ENCODE results near the gene NCAM2.

NCAM2 gene

GRCh38 chr21:21156397-21156796 lies 158.2 kb downstream of the NCAM2 start:
- H3K36me3 Mint-ChIP-seq: no peaks in the 10 kb centered on the region

GRCh38 chr21:21156957-21157356 lies 158.7 kb downstream of the NCAM2 start:
- H3K36me3 Mint-ChIP-seq: no peaks in the 10 kb centered on the region
- H3K27ac Mint-ChIP-seq: no peak overlapping the region
- DNase-seq: no peak
- H3K9me3 Mint-ChIP-seq: no peaks in the 10 kb centered on the region
- H3K4me1 Mint-ChIP-seq: no peaks in the 10 kb centered on the region
- no peak overlapping the region for H3K4me3 Mint-ChIP-seq
- CTCF ChIA-PET: interaction anchor here (0.5 kb wide), 1 partner anchor 545 kb away, joined by 3 read pairs; no protein-coding TSS in a partner anchor
- no peaks in the 10 kb centered on the region for H3K27me3 Mint-ChIP-seq

More at GRCh38 chr21:21156397-21156796, 158.2 kb downstream of the NCAM2 start:
- CTCF ChIA-PET: interaction anchor here (0.5 kb wide), 1 partner anchor 546 kb away, joined by 3 read pairs; no protein-coding TSS in a partner anchor
- Mint-ChIP-seq H3K27ac (no peak overlapping the region), H3K4me1 (no peaks in the 10 kb centered on the region), H3K4me3 (no peak overlapping the region), H3K27me3 (no peaks in the 10 kb centered on the region), H3K9me3 (no peaks in the 10 kb centered on the region)
- DNase-seq: no peak

- Mint-ChIP-seq H3K36me3 (no peaks in the 10 kb centered on the region), H3K4me3 (no peak overlapping the region), H3K27me3 (no peaks in the 10 kb centered on the region), H3K27ac (no peak overlapping the region), H3K4me1 (no peaks in the 10 kb centered on the region), H3K9me3 (no peaks in the 10 kb centered on the region)
- CTCF ChIA-PET: no interaction called here
- DNase-seq: no peak
These were observed 160.2 kb downstream of the NCAM2 start for GRCh38 chr21:21158376-21158918.

GRCh38 chr21:21159253-21159899 lies 161.2 kb downstream of the NCAM2 start:
- no peaks in the 10 kb centered on the region for H3K4me1 Mint-ChIP-seq
- H3K27ac Mint-ChIP-seq: no peak overlapping the region
- H3K36me3 Mint-ChIP-seq: no peaks in the 10 kb centered on the region
- no peaks in the 10 kb centered on the region for H3K9me3 Mint-ChIP-seq
- CTCF ChIA-PET: no interaction called here
- no peak for DNase-seq
- H3K27me3 Mint-ChIP-seq: no peaks in the 10 kb centered on the region
- H3K4me3 Mint-ChIP-seq: no peak overlapping the region

GRCh38 chr21:21162786-21163185 lies 164.6 kb downstream of the NCAM2 start:
- Mint-ChIP-seq H3K36me3 (no peaks in the 10 kb centered on the region), H3K9me3 (no peaks in the 10 kb centered on the region), H3K4me3 (no peak overlapping the region), H3K27me3 (no peaks in the 10 kb centered on the region), H3K27ac (no peak overlapping the region), H3K4me1 (no peaks in the 10 kb centered on the region)
- CTCF ChIA-PET: interaction anchor here (0.8 to 1.3 kb wide), 3 partner anchors 16 to 1626 kb away, joined by 3 to 4 read pairs (median 3); no protein-coding TSS in a partner anchor
- DNase-seq: no peak

GRCh38 chr21:21163904-21164303 lies 165.7 kb downstream of the NCAM2 start:
- Mint-ChIP-seq H3K27ac (no peak overlapping the region), H3K36me3 (no peaks in the 10 kb centered on the region), H3K4me1 (no peaks in the 10 kb centered on the region), H3K4me3 (no peak overlapping the region), H3K9me3 (no peaks in the 10 kb centered on the region), H3K27me3 (no peaks in the 10 kb centered on the region)
- CTCF ChIA-PET: interaction anchor here (1.3 kb wide), 1 partner anchor 15 kb away, joined by 3 read pairs; no protein-coding TSS in a partner anchor
- peak; percentile 50 for DNase-seq

GRCh38 chr21:21165063-21165645 lies 166.9 kb downstream of the NCAM2 start:
- CTCF ChIA-PET: interaction anchor here (0.6 kb wide), 1 partner anchor 757 kb away, joined by 3 read pairs; no protein-coding TSS in a partner anchor
- no peak for DNase-seq
- Mint-ChIP-seq H3K27ac (no peak overlapping the region), H3K4me1 (no peaks in the 10 kb centered on the region), H3K4me3 (no peak overlapping the region), H3K36me3 (no peaks in the 10 kb centered on the region), H3K9me3 (no peaks in the 10 kb centered on the region), H3K27me3 (no peaks in the 10 kb centered on the region)

- no peak for DNase-seq
- Mint-ChIP-seq H3K36me3 (no peaks in the 10 kb centered on the region), H3K27me3 (no peaks in the 10 kb centered on the region), H3K27ac (no peak overlapping the region), H3K4me3 (no peak overlapping the region), H3K4me1 (peaks cover 10% of the 10 kb centered on the region), H3K9me3 (no peaks in the 10 kb centered on the region)
- CTCF ChIA-PET: no interaction called here
These were observed 176.5 kb downstream of the NCAM2 start for GRCh38 chr21:21174676-21175075.

GRCh38 chr21:21175798-21176334 lies 177.7 kb downstream of the NCAM2 start:
- no peak overlapping the region for H3K4me3 Mint-ChIP-seq
- DNase-seq: no peak
- no peaks in the 10 kb centered on the region for H3K36me3 Mint-ChIP-seq
- peaks cover 10% of the 10 kb centered on the region for H3K4me1 Mint-ChIP-seq
- H3K27me3 Mint-ChIP-seq: no peaks in the 10 kb centered on the region
- no peak overlapping the region for H3K27ac Mint-ChIP-seq
- no peaks in the 10 kb centered on the region for H3K9me3 Mint-ChIP-seq
- CTCF ChIA-PET: no interaction called here

GRCh38 chr21:21177353-21177986 lies 179.3 kb downstream of the NCAM2 start:
- Mint-ChIP-seq H3K27me3 (no peaks in the 10 kb centered on the region), H3K36me3 (no peaks in the 10 kb centered on the region), H3K4me3 (no peak overlapping the region), H3K27ac (no peak overlapping the region), H3K4me1 (peaks cover 10% of the 10 kb centered on the region), H3K9me3 (no peaks in the 10 kb centered on the region)
- CTCF ChIA-PET: no interaction called here
- DNase-seq: no peak

GRCh38 chr21:21179619-21180298 lies 181.6 kb downstream of the NCAM2 start:
- CTCF ChIA-PET: interaction anchor here (0.6 to 1.1 kb wide), 3 partner anchors 11 to 125 kb away, joined by 3 to 4 read pairs (median 4); no protein-coding TSS in a partner anchor
- Mint-ChIP-seq H3K36me3 (no peaks in the 10 kb centered on the region), H3K27me3 (no peaks in the 10 kb centered on the region), H3K9me3 (no peaks in the 10 kb centered on the region), H3K4me1 (peaks cover 10% of the 10 kb centered on the region), H3K4me3 (no peak overlapping the region), H3K27ac (no peak overlapping the region)
- no peak for DNase-seq

GRCh38 chr21:21182401-21183010 lies 184.3 kb downstream of the NCAM2 start:
- CTCF ChIA-PET: no interaction called here
- Mint-ChIP-seq H3K4me1 (no peaks in the 10 kb centered on the region), H3K4me3 (no peak overlapping the region), H3K36me3 (no peaks in the 10 kb centered on the region), H3K27me3 (no peaks in the 10 kb centered on the region), H3K9me3 (no peaks in the 10 kb centered on the region), H3K27ac (no peak overlapping the region)
- no peak for DNase-seq

- H3K4me1 Mint-ChIP-seq: no peaks in the 10 kb centered on the region
- no peaks in the 10 kb centered on the region for H3K27me3 Mint-ChIP-seq
- no peak for DNase-seq
- H3K27ac Mint-ChIP-seq: no peak overlapping the region
- CTCF ChIA-PET: no interaction called here
- H3K4me3 Mint-ChIP-seq: no peak overlapping the region
- no peaks in the 10 kb centered on the region for H3K9me3 Mint-ChIP-seq
- no peaks in the 10 kb centered on the region for H3K36me3 Mint-ChIP-seq
These were observed 184.9 kb downstream of the NCAM2 start for GRCh38 chr21:21183092-21183491.

Measured in activated naive CD4-positive, alpha-beta T cell treated with anti-CD3 and anti-CD28 coated beads, Interleukin-2, amount 10 ng/mL, durations not matched to agents 7 days and 5 days (primary cell).